Breast epithelium (tissue), 4 donors: ENCODE measurements around the gene MECR. TPM values are rescaled to one million over a fixed set of nuclear protein-coding genes. Genes with fewer than 3 reads are reported as not detected.

Experiments used
- DNase-seq, 2 donors: peaks; one replicate each; pipeline ENCODE4 v3.0.0-alpha.2; 2019; ENCODE audit warnings: low spot score in 2 of 2
- H3K27ac ChIP-seq, 2 donors: fragments of 200-600 bp; sonication (generic) in 1 of 2; one replicate each; pipeline ENCODE4 v1.5.1; 2016 to 2019; ENCODE audit warnings: mild to moderate bottlenecking in 1 of 2
- H3K27me3 ChIP-seq, 2 donors: fragments of 200-600 bp; sonication (generic) in 1 of 2; one replicate each; pipeline versions ENCODE4 v1.5.1 to v1.6.0; 2017 to 2019; ENCODE audit warnings: control low read depth in 1 of 2, mild to moderate bottlenecking in 1 of 2
- H3K36me3 ChIP-seq: fragments of 200-600 bp; one replicate; pipeline ENCODE4 v1.5.1; 2019
- H3K4me1 ChIP-seq, 2 donors: fragments of 200-600 bp; sonication (generic); one replicate each; pipeline ENCODE4 v1.5.1; 2016 to 2019; ENCODE audit warnings: control low read depth in 1 of 2
- H3K4me3 ChIP-seq, 3 donors: fragments of 200-600 bp; sonication (generic); 1 replicate in 2 of 3; 2 replicates in 1 of 3; pipeline ENCODE4 v1.5.1; 2016 to 2019; ENCODE audit warnings: mild to moderate bottlenecking in 3 of 3, moderate library complexity in 2 of 3
- H3K9me3 ChIP-seq, 2 donors: fragments of 200-600 bp; sonication (generic) in 1 of 2; one replicate each; pipeline ENCODE4 v1.5.1; 2016 to 2019; ENCODE audit warnings: control low read depth in 1 of 2
- POLR2A ChIP-seq: fragments of 450-650 bp; IDR thresholded peaks from one replicate; pipeline ENCODE4 v1.6.1; 2016; ENCODE audit warnings: antibody characterized with exemption, mild to moderate bottlenecking, moderate library complexity
- POLR2AphosphoS5 ChIP-seq, 3 donors: sonication (generic); formaldehyde crosslinking; IDR thresholded peaks; one replicate each; pipeline ENCODE4 v1.6.1; 2017; ENCODE audit warnings: antibody characterized with exemption in 3 of 3
- intact Hi-C: fragments of 100-400 bp; cut with DNase I; formaldehyde crosslinking; loops from one replicate; pipeline ENCODE4 v1.15.1; 2023; ENCODE audit warnings: low total_unique reads
- total RNA-seq, 3 donors: library from RNA; depleted of rRNA; stranded (reverse); fragments of >200 nt; gene quantifications; one replicate each; pipeline ENCODE4 v1.1.0, GENCODE V29; 2016
- TF ChIP-seq, protein P1 (sequence below), 3 donors: fragments of 450-650 bp; IDR thresholded peaks; one replicate each; pipeline ENCODE4 v1.5.1; 2016 to 2017; ENCODE audit warnings: antibody characterized with exemption in 3 of 3, mild to moderate bottlenecking in 3 of 3, moderate library complexity in 3 of 3

The MECR gene
- total RNA-seq, 3 donors from 2014 or later: 21.0 to 23.3 (median 21.3) TPM

DNA sequence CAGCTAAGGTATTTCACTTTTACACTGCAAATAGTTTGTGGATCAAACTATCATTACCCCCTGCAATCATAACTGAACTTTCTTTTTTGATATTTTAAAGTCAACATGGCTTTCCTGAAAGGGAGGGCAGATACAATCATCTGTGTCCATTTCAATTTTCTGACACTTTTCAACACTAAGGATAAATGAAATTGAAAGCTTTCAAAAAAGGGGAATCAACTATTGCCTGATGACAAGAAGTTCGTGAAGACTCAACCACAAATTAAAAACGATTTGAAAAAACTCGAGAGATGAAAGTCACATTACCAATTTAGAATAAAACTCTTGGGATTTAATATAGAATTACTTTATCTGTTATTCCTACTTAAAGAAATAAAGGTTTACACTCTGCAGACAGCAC lies 60.8 kb downstream of the MECR start:
- no peaks in the 10 kb centered on the region for H3K27me3 ChIP-seq
- TF ChIP-seq POLR2A (no peak), POLR2AphosphoS5 (IDR thresholded peaks at IDR 0.05) (no peak)
- TF ChIP-seq, protein P1, sequence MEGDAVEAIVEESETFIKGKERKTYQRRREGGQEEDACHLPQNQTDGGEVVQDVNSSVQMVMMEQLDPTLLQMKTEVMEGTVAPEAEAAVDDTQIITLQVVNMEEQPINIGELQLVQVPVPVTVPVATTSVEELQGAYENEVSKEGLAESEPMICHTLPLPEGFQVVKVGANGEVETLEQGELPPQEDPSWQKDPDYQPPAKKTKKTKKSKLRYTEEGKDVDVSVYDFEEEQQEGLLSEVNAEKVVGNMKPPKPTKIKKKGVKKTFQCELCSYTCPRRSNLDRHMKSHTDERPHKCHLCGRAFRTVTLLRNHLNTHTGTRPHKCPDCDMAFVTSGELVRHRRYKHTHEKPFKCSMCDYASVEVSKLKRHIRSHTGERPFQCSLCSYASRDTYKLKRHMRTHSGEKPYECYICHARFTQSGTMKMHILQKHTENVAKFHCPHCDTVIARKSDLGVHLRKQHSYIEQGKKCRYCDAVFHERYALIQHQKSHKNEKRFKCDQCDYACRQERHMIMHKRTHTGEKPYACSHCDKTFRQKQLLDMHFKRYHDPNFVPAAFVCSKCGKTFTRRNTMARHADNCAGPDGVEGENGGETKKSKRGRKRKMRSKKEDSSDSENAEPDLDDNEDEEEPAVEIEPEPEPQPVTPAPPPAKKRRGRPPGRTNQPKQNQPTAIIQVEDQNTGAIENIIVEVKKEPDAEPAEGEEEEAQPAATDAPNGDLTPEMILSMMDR (IDR thresholded peaks at IDR 0.05): no peak
- no peaks in the 10 kb centered on the region for H3K4me1 ChIP-seq
- no peaks in the 10 kb centered on the region for H3K9me3 ChIP-seq
- H3K4me3 ChIP-seq: no peak overlapping the region
- H3K36me3 ChIP-seq: no peaks in the 10 kb centered on the region
- no peak overlapping the region for H3K27ac ChIP-seq
- intact Hi-C loops: no loop called here
- no peak for DNase-seq

DNA sequence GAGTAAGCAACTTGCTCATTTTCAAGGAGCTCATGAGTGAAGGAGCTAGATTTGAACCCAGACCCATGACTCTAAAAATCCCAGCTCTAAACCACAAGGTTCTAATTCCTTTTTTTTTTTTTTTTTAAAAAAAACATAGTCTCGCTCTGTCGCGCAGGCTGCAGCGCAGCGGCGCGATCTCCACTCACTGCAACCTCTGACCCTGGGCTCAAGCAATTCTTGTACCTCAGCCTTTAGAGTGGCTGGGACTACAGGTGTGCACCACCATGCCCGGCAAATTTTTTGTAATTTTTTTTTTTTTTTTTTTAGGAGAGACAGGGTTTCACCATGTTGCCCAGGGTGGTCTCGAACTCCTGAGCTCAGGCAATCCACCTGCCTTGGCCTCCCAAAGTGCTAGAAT lies 62.8 kb downstream of the MECR start:
- Histone ChIP-seq H3K4me1 (no peaks in the 10 kb centered on the region), H3K27ac (no peak overlapping the region), H3K27me3 (no peaks in the 10 kb centered on the region), H3K4me3 (no peak overlapping the region), H3K9me3 (no peaks in the 10 kb centered on the region), H3K36me3 (no peaks in the 10 kb centered on the region)
- no peak for TF ChIP-seq POLR2A
- TF ChIP-seq POLR2AphosphoS5 (IDR thresholded peaks at IDR 0.05): no peak
- TF ChIP-seq, protein P1 (IDR thresholded peaks at IDR 0.05): no peak
- DNase-seq: no peak
- intact Hi-C loops: no loop called here

DNA sequence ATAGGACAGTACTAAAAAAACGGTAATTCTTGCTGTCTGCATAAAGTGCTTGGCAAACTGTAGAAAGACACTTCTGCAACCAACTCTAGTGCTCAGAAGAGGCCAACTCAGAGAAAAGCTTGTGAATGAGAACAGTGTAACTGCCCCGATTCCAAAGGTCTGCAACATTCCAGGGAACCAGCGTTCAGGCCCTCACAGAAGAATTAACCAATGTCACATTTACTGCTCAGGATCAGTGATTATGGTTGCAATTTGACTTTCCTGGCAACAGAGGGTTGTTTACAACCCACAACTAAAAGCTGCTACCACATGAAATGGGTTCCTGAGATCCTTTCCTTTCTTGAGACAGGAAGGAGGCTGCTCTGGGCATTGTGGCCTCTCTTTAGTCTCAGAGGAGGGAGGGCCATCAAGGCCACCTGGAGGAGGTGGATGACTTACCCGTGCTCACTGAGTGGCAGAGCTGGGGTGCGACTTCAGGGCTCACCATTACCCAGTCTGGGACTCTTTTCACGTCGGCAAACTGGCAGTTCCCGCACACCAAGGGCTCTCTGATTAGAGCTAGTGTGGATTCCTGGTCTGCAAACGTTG lies 64.3 kb downstream of the MECR start:
- Histone ChIP-seq H3K27me3 (no peaks in the 10 kb centered on the region), H3K9me3 (no peaks in the 10 kb centered on the region), H3K36me3 (no peaks in the 10 kb centered on the region), H3K4me3 (no peak overlapping the region), H3K4me1 (peaks cover 0 to 4% of the 10 kb centered on the region in 2 donors), H3K27ac (no peak overlapping the region)
- TF ChIP-seq POLR2A: no peak
- intact Hi-C loops: no loop called here
- DNase-seq: no peak

DNA sequence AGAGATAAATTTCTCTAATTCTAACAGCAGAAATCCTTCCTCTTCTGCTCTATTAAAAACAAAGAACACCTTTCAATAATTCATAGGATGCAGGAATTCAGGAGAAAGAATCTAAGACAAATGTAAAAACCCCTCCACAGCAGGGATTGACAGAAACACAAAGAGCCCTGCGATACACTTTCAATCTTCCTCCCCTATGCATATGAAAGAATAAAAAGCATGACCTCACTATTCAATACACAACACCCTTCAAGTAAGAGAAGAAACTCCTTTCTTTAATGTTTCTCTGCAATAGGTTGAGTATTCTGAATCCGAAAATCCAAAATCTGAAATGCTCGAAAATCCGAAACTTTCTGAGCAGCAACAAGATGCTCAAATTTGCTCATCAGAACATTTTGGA lies 66.1 kb downstream of the MECR start:
- peaks cover 0 to 4% of the 10 kb centered on the region in 2 donors for H3K4me1 ChIP-seq
- no peaks in the 10 kb centered on the region for H3K27me3 ChIP-seq
- no peaks in the 10 kb centered on the region for H3K36me3 ChIP-seq

DNA sequence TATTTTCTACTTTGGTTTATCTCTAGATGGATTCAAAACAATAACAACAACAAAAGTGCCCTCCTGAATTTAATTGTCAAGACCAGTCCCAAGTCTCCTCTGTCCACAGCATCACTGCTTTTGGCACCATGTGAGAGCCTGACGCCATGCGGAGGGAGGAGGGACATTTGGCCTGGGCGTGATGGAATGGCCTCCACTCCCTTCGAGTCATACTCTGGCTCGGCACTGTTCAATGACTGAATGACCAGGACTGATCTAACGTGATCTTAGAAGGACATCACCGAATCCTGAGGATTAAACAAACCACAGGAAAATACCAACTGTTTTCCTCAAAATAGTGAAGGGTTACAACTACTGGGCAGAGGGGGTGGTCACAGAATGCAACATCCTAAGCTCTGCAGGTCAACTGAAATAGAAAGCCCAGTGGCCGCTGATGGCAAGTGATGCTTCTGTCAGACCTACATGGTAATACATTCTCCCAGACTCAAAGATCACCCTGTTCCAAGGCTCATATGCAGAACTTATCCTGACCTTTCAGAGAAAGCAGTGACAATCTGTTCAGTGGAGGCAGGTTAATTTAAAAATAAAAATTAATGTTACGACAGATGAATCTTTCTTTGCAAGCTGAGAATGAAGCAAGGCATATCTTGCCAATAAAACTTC lies 68.1 kb downstream of the MECR start:
- no peak overlapping the region for H3K4me3 ChIP-seq
- H3K27ac ChIP-seq: no peak overlapping the region
- DNase-seq: no peak
- TF ChIP-seq, protein P1 (IDR thresholded peaks at IDR 0.05): no peak
- no peak for TF ChIP-seq POLR2AphosphoS5 (IDR thresholded peaks at IDR 0.05)
- no peak for TF ChIP-seq POLR2A
- intact Hi-C loops: no loop called here
- H3K36me3 ChIP-seq: no peaks in the 10 kb centered on the region
- no peaks in the 10 kb centered on the region for H3K9me3 ChIP-seq
- no peaks in the 10 kb centered on the region for H3K27me3 ChIP-seq
- peaks cover 0 to 4% of the 10 kb centered on the region in 2 donors for H3K4me1 ChIP-seq

More for the DNA sequence above, 66.1 kb downstream of the MECR start:
- TF ChIP-seq POLR2AphosphoS5 (IDR thresholded peaks at IDR 0.05): no peak
- TF ChIP-seq, protein P1 (IDR thresholded peaks at IDR 0.05): no peak
- no peak for DNase-seq
- Histone ChIP-seq H3K4me3 (no peak overlapping the region), H3K9me3 (no peaks in the 10 kb centered on the region), H3K27ac (no peak overlapping the region)
- intact Hi-C loops: no loop called here
